ENCODE results near the gene VPS26A.

Gene VPS26A

GRCh38 chr10:69088801-69089501 is 35.0 kb upstream of the VPS26A start:
- no peak overlapping the region for H3K23ac ChIP-seq (ENCODE audit: low read length)
- no peak overlapping the region for H4K8ac ChIP-seq (ENCODE audit: low read depth, low read length)
- H4K12ac ChIP-seq (ENCODE audit: low read depth, low read length), result no peak overlapping the region
- H3K9me3 ChIP-seq (ENCODE audit: insufficient read depth, low read depth, low read length), result no peaks in the 10 kb centered on the region
- peak in 1 of 2 donors; percentile 37 for DNase-seq
- H3K79me1 ChIP-seq (ENCODE audit: low read length), result no peaks in the 10 kb centered on the region
- WGBS (ENCODE audit: extremely low coverage, insufficient coverage, insufficient read length), result no CpG with 5 or more reads among the region's 10 CpGs
- no peak overlapping the region for H3K4ac ChIP-seq (ENCODE audit: low read depth, low read length)
- no peak overlapping the region for H2AK5ac ChIP-seq (ENCODE audit: low read length)
- H2BK12ac ChIP-seq (ENCODE audit: low read length), result no peak overlapping the region
- no peaks in the 10 kb centered on the region for H3K4me1 ChIP-seq (ENCODE audit: control insufficient read depth in 1 of 2, insufficient read depth in 2 of 2, low read length in 2 of 2)
- H3K79me2 ChIP-seq (ENCODE audit: control insufficient read depth, insufficient read depth, low read length, poor library complexity), result no peaks in the 10 kb centered on the region
- H3K36me3 ChIP-seq (ENCODE audit: control insufficient read depth in 1 of 2, insufficient read depth in 2 of 2, low read length in 2 of 2), result no peaks in the 10 kb centered on the region
- H3K9ac ChIP-seq (ENCODE audit: low read length), result no peak overlapping the region
- no peak overlapping the region for H2BK5ac ChIP-seq (ENCODE audit: low read depth, low read length, poor library complexity)
- no peak overlapping the region for H3K18ac ChIP-seq (ENCODE audit: low read length)
- no peak overlapping the region for H3K27ac ChIP-seq (ENCODE audit: low read depth, low read length)
- H2AFZ ChIP-seq (ENCODE audit: insufficient read depth, low read length, poor library complexity), result no peak overlapping the region
- no peak overlapping the region for H2BK120ac ChIP-seq (ENCODE audit: insufficient read depth, low read length, poor library complexity)
- H3K4me3 ChIP-seq (ENCODE audit: low read depth, low read length), result no peak overlapping the region
- no peak overlapping the region for H3K14ac ChIP-seq (ENCODE audit: low read length)
- no peak overlapping the region for H4K91ac ChIP-seq (ENCODE audit: low read depth, low read length)
- H3K4me2 ChIP-seq (ENCODE audit: low read length), result no peak overlapping the region
- no peaks in the 10 kb centered on the region for H3K27me3 ChIP-seq (ENCODE audit: insufficient read depth, low read length)

- H3K4ac ChIP-seq (ENCODE audit: low read depth, low read length), result no peak overlapping the region
- H3K79me2 ChIP-seq (ENCODE audit: control insufficient read depth, insufficient read depth, low read length, poor library complexity), result no peaks in the 10 kb centered on the region
- DNase-seq, result peak in 1 of 2 donors; percentile 19
- no peaks in the 10 kb centered on the region for H3K9me3 ChIP-seq (ENCODE audit: insufficient read depth, low read depth, low read length)
- no peak overlapping the region for H3K4me2 ChIP-seq (ENCODE audit: low read length)
- H4K91ac ChIP-seq (ENCODE audit: low read depth, low read length), result no peak overlapping the region
- H4K12ac ChIP-seq (ENCODE audit: low read depth, low read length), result no peak overlapping the region
- no CpG with 5 or more reads among the region's 16 CpGs for WGBS (ENCODE audit: extremely low coverage, insufficient coverage, insufficient read length)
- no peak overlapping the region for H3K23ac ChIP-seq (ENCODE audit: low read length)
- H3K14ac ChIP-seq (ENCODE audit: low read length), result no peak overlapping the region
- no peak overlapping the region for H3K9ac ChIP-seq (ENCODE audit: low read length)
- H2AFZ ChIP-seq (ENCODE audit: insufficient read depth, low read length, poor library complexity), result no peak overlapping the region
- no peaks in the 10 kb centered on the region for H3K4me1 ChIP-seq (ENCODE audit: control insufficient read depth in 1 of 2, insufficient read depth in 2 of 2, low read length in 2 of 2)
- H3K27me3 ChIP-seq (ENCODE audit: insufficient read depth, low read length), result no peaks in the 10 kb centered on the region
- no peak overlapping the region for H2BK5ac ChIP-seq (ENCODE audit: low read depth, low read length, poor library complexity)
- no peak overlapping the region for H3K4me3 ChIP-seq (ENCODE audit: low read depth, low read length)
- H3K79me1 ChIP-seq (ENCODE audit: low read length), result no peaks in the 10 kb centered on the region
- H3K18ac ChIP-seq (ENCODE audit: low read length), result no peak overlapping the region
- H2BK12ac ChIP-seq (ENCODE audit: low read length), result no peak overlapping the region
- no peak overlapping the region for H2AK5ac ChIP-seq (ENCODE audit: low read length)
- H3K36me3 ChIP-seq (ENCODE audit: control insufficient read depth in 1 of 2, insufficient read depth in 2 of 2, low read length in 2 of 2), result no peaks in the 10 kb centered on the region
- no peak overlapping the region for H4K8ac ChIP-seq (ENCODE audit: low read depth, low read length)
- no peak overlapping the region for H3K27ac ChIP-seq (ENCODE audit: low read depth, low read length)
- H2BK120ac ChIP-seq (ENCODE audit: insufficient read depth, low read length, poor library complexity), result no peak overlapping the region
Measured at GRCh38 chr10:69089638-69090599, 34.1 kb upstream of the VPS26A start.

- Histone ChIP-seq H3K79me2 (ENCODE audit: control insufficient read depth, insufficient read depth, low read length, poor library complexity) (no peaks in the 10 kb centered on the region), H3K9me3 (ENCODE audit: insufficient read depth, low read depth, low read length) (no peaks in the 10 kb centered on the region), H3K4me1 (ENCODE audit: control insufficient read depth in 1 of 2, insufficient read depth in 2 of 2, low read length in 2 of 2) (no peaks in the 10 kb centered on the region), H4K8ac (ENCODE audit: low read depth, low read length) (no peak overlapping the region), H3K4ac (ENCODE audit: low read depth, low read length) (no peak overlapping the region), H2BK12ac (ENCODE audit: low read length) (no peak overlapping the region), H3K27me3 (ENCODE audit: insufficient read depth, low read length) (no peaks in the 10 kb centered on the region), H3K36me3 (ENCODE audit: control insufficient read depth in 1 of 2, insufficient read depth in 2 of 2, low read length in 2 of 2) (no peaks in the 10 kb centered on the region), H3K23ac (ENCODE audit: low read length) (no peak overlapping the region), H3K14ac (ENCODE audit: low read length) (no peak overlapping the region), H4K91ac (ENCODE audit: low read depth, low read length) (no peak overlapping the region), H2AK5ac (ENCODE audit: low read length) (no peak overlapping the region), H3K4me3 (ENCODE audit: low read depth, low read length) (no peak overlapping the region), H3K18ac (ENCODE audit: low read length) (no peak overlapping the region), H3K79me1 (ENCODE audit: low read length) (no peaks in the 10 kb centered on the region), H4K12ac (ENCODE audit: low read depth, low read length) (no peak overlapping the region), H2AFZ (ENCODE audit: insufficient read depth, low read length, poor library complexity) (no peak overlapping the region), H3K27ac (ENCODE audit: low read depth, low read length) (no peak overlapping the region), H2BK5ac (ENCODE audit: low read depth, low read length, poor library complexity) (no peak overlapping the region), H2BK120ac (ENCODE audit: insufficient read depth, low read length, poor library complexity) (no peak overlapping the region), H3K4me2 (ENCODE audit: low read length) (no peak overlapping the region), H3K9ac (ENCODE audit: low read length) (no peak overlapping the region)
- DNase-seq, result no peak
- no CpG with 5 or more reads among the region's 1 CpG for WGBS (ENCODE audit: extremely low coverage, insufficient coverage, insufficient read length)
Measured at GRCh38 chr10:69090685-69091084, 33.3 kb upstream of the VPS26A start.

GRCh38 chr10:69091143-69091651 is 32.8 kb upstream of the VPS26A start:
- no peak overlapping the region for H2BK5ac ChIP-seq (ENCODE audit: low read depth, low read length, poor library complexity)
- no peak overlapping the region for H3K18ac ChIP-seq (ENCODE audit: low read length)
- no peak overlapping the region for H3K4me2 ChIP-seq (ENCODE audit: low read length)
- no peaks in the 10 kb centered on the region for H3K79me2 ChIP-seq (ENCODE audit: control insufficient read depth, insufficient read depth, low read length, poor library complexity)
- no peaks in the 10 kb centered on the region for H3K79me1 ChIP-seq (ENCODE audit: low read length)
- no peak overlapping the region for H4K8ac ChIP-seq (ENCODE audit: low read depth, low read length)
- no peaks in the 10 kb centered on the region for H3K27me3 ChIP-seq (ENCODE audit: insufficient read depth, low read length)
- H2BK120ac ChIP-seq (ENCODE audit: insufficient read depth, low read length, poor library complexity), result no peak overlapping the region
- no peak overlapping the region for H3K27ac ChIP-seq (ENCODE audit: low read depth, low read length)
- no peak overlapping the region for H3K4ac ChIP-seq (ENCODE audit: low read depth, low read length)
- no peak overlapping the region for H2BK12ac ChIP-seq (ENCODE audit: low read length)
- H3K4me1 ChIP-seq (ENCODE audit: control insufficient read depth in 1 of 2, insufficient read depth in 2 of 2, low read length in 2 of 2), result no peaks in the 10 kb centered on the region
- DNase-seq, result no peak
- H3K36me3 ChIP-seq (ENCODE audit: control insufficient read depth in 1 of 2, insufficient read depth in 2 of 2, low read length in 2 of 2), result no peaks in the 10 kb centered on the region
- no peak overlapping the region for H3K14ac ChIP-seq (ENCODE audit: low read length)
- no peak overlapping the region for H3K23ac ChIP-seq (ENCODE audit: low read length)
- H4K91ac ChIP-seq (ENCODE audit: low read depth, low read length), result no peak overlapping the region
- no peaks in the 10 kb centered on the region for H3K9me3 ChIP-seq (ENCODE audit: insufficient read depth, low read depth, low read length)
- H4K12ac ChIP-seq (ENCODE audit: low read depth, low read length), result no peak overlapping the region
- H2AFZ ChIP-seq (ENCODE audit: insufficient read depth, low read length, poor library complexity), result no peak overlapping the region
- H3K4me3 ChIP-seq (ENCODE audit: low read depth, low read length), result no peak overlapping the region
- H3K9ac ChIP-seq (ENCODE audit: low read length), result no peak overlapping the region
- no CpG with 5 or more reads among the region's 8 CpGs for WGBS (ENCODE audit: extremely low coverage, insufficient coverage, insufficient read length)
- no peak overlapping the region for H2AK5ac ChIP-seq (ENCODE audit: low read length)
